Stomach smooth muscle (tissue), 2 donors: ENCODE results near the gene AVPR2.

ENCODE experiments used
- H3K27ac ChIP-seq: one replicate; pipeline ENCODE4 v1.7.0; 2013; ENCODE audit warnings: mild to moderate bottlenecking, low read length, inconsistent platforms
- H3K27me3 ChIP-seq, 2 donors: one replicate each; pipeline ENCODE4 v1.7.0; 2013; ENCODE audit warnings: low read length in 2 of 2; ENCODE audit not compliant: insufficient read depth in 2 of 2, control insufficient read depth in 1 of 2
- H3K36me3 ChIP-seq, 2 donors: one replicate each; pipeline ENCODE4 v1.7.0; 2013; ENCODE audit warnings: low read length in 2 of 2; ENCODE audit not compliant: control insufficient read depth in 2 of 2, insufficient read depth in 2 of 2
- H3K4me1 ChIP-seq: one replicate; pipeline ENCODE4 v1.7.0; 2013; ENCODE audit warnings: low read length; ENCODE audit not compliant: control insufficient read depth, insufficient read depth
- H3K4me3 ChIP-seq, 2 donors: one replicate each; pipeline ENCODE4 v1.7.0; 2013; ENCODE audit warnings: low read length in 2 of 2
- H3K9ac ChIP-seq, 2 donors: one replicate each; pipeline ENCODE4 v1.7.0; 2013; ENCODE audit warnings: low read length in 2 of 2, mild to moderate bottlenecking in 1 of 2
- H3K9me3 ChIP-seq, 2 donors: one replicate each; pipeline ENCODE4 v1.7.0; 2013; ENCODE audit warnings: low read length in 2 of 2; ENCODE audit not compliant: control insufficient read depth in 2 of 2
- donor health status: healthy.
- donor health status: Pancreatic carcinoma.

AVPR2 gene

DNA sequence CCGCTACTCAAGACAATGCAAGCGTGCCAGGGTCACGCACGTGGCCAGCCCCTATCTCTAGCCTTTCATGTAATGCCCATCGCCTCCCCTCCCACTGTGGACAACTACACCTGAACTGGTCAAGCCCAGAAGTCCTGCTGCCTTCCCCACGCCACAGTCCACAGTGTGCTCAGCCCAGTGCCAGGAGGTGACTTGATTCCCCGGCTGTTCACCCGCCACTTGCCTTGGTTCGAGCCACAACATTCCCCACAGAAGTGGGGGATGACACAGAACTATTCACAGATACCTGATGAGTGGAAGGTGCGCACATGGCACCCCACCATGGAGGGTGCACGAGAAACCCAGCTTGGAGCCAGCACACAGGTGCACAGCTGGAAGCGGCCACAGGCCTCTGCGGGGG is 14.8 kb downstream of the AVPR2 start:
- Histone ChIP-seq H3K36me3 (no peaks in the 10 kb centered on the region), H3K9me3 (no peaks in the 10 kb centered on the region), H3K4me1 (peaks cover 24% of the 10 kb centered on the region), H3K27ac (no peak overlapping the region), H3K4me3 (no peak overlapping the region), H3K27me3 (peaks cover 0 to 4% of the 10 kb centered on the region in 2 donors), H3K9ac (no peak overlapping the region)

DNA sequence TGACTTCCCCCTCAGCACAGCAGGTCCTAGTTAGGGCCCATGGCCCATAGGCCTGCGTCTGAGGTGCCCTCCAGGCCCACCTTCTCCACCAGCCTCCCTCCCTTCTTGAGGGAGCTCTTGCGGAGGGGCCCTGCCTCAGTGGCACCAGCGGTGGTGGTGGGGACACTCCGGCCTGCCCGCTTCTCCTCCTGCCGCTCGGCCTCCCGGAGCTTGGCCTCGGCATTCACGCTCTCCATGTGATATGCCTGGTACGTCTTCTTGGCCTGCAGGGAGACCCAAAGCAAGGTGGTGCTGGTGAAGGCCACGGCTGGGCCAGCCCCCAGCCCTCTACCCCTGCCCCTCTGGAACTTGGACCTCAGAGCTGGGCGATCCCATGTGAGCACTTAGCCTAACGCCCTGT is 16.1 kb downstream of the AVPR2 start:
- Histone ChIP-seq H3K9ac (no peak overlapping the region), H3K27ac (no peak overlapping the region), H3K4me3 (no peak overlapping the region), H3K36me3 (no peaks in the 10 kb centered on the region), H3K4me1 (peaks cover 28% of the 10 kb centered on the region), H3K27me3 (peaks cover 0 to 7% of the 10 kb centered on the region in 2 donors), H3K9me3 (no peaks in the 10 kb centered on the region)

DNA sequence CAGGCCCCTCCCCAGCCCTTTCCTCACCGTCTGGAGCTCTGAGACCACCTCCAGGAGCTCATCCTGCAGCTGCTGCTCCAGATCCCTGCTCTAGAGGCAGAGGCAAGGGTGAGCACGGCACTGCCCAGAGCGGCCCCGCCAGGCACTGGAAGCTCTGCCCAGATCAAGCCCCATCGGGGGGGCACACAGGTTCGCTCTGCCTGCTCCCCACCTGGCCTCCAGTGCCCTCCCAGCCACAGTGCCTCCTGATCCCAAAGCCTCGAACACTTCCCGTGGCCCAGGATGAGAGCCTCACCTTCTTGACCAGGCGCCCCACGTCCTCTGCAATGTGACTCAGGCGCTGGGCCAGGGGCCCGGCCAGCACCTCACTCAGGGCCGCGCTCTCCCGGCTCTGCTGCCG is 16.6 kb downstream of the AVPR2 start:
- H3K27ac ChIP-seq: no peak overlapping the region
- no peak overlapping the region for H3K4me3 ChIP-seq
- H3K27me3 ChIP-seq: peaks cover 0 to 8% of the 10 kb centered on the region in 2 donors
- H3K4me1 ChIP-seq: peaks cover 32% of the 10 kb centered on the region
- H3K9me3 ChIP-seq: no peaks in the 10 kb centered on the region
- no peaks in the 10 kb centered on the region for H3K36me3 ChIP-seq
- H3K9ac ChIP-seq: no peak overlapping the region

DNA sequence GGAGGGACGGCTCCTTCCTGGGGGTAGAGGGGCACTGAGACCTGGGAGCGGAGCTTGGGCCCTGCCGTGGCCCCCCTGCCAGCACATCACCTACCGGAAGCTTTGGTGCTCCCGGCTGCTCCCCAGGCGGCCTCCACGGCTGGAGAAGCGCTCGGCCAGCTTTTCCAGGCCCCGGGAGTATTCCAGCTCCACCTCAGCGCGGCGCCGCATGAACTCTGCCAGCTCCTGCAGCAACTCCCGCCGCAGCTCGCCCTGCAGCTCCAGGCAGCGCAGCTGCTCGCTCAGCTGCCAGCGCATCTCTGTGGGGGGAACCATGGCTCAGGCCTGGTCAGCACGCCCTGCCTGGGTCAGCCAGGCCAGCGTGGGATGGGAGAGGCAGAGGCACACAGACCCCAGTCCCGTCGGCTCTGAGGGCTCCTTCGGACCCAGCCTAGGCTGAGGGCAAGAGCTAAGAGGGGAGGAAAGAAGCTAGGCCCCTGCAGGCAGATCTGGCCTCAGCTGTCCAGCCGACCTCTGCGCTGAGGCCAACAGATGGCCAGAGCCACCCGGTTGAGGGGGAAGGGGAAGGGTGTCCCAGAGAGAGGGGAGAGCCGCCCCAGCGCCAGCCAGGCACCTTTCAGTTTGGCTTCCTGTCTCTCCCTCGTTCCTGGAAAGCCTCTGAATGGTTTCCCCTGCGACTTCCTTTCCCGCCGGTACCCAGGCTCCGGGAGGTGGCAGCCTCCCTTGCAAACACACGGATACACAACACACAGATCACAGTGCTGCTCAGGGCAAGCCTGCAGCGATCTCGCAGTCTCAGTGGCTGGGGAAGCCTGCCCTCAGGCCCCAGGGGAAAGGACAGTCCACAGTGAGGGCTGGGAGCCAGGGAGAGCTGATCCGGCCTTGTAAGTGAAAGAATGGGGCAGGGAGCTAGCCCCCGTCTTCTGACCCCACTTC is 17.3 kb downstream of the AVPR2 start:
- H3K36me3 ChIP-seq: no peaks in the 10 kb centered on the region
- peaks cover 0 to 8% of the 10 kb centered on the region in 2 donors for H3K27me3 ChIP-seq
- peaks cover 38% of the 10 kb centered on the region for H3K4me1 ChIP-seq
- no peak overlapping the region for H3K27ac ChIP-seq
- no peaks in the 10 kb centered on the region for H3K9me3 ChIP-seq
- H3K9ac ChIP-seq: no peak overlapping the region
- H3K4me3 ChIP-seq: no peak overlapping the region

DNA sequence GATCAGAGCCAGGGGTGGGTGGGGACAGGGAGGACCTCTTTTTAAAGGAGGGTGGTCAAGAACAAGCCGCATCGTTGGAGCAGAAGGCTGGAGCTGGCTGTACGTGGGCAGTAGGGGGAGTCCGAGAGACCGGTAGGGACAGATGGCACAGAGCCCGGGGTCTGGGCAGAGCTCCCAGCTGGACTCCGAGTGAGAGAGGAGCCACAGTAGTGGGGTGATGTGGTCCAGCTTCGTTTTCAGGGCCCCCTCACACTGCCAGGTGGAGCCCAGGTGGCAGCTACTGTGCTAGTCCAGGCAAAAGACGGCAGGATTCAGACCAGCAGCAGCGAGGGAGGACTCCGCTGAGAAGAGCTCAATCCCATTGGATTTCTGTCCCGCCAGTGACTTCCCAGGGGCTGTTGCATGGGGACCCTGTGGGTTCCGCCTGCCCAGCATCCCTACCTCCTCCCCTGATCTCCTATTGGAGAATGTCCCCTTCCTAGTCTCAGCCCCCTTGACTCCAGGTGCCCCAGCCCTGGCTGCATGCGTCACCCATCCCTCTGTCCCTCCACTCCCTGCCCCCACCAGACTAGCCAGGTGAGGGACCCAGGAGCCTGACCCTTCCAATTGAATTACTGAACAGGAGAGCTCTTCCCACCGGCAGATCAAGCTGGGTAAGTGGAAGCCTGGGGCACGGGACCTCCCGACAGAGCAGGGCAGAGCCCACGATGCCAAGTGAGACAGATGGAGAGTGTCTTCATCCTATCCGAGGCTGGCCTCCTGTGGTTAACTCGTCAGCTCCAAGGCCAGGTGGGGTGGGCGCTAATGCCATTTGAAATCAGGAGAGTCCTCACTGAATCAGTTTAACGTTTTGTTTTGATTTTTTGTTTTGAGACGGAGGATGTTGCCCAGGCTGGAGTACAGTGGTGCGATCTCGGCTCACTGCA is 18.7 kb downstream of the AVPR2 start:
- no peak overlapping the region for H3K27ac ChIP-seq
- H3K9ac ChIP-seq: no peak overlapping the region
- no peaks in the 10 kb centered on the region for H3K36me3 ChIP-seq
- H3K9me3 ChIP-seq: no peaks in the 10 kb centered on the region
- H3K27me3 ChIP-seq: peaks cover 0 to 8% of the 10 kb centered on the region in 2 donors
- peaks cover 49% of the 10 kb centered on the region for H3K4me1 ChIP-seq
- H3K4me3 ChIP-seq: no peak overlapping the region

DNA sequence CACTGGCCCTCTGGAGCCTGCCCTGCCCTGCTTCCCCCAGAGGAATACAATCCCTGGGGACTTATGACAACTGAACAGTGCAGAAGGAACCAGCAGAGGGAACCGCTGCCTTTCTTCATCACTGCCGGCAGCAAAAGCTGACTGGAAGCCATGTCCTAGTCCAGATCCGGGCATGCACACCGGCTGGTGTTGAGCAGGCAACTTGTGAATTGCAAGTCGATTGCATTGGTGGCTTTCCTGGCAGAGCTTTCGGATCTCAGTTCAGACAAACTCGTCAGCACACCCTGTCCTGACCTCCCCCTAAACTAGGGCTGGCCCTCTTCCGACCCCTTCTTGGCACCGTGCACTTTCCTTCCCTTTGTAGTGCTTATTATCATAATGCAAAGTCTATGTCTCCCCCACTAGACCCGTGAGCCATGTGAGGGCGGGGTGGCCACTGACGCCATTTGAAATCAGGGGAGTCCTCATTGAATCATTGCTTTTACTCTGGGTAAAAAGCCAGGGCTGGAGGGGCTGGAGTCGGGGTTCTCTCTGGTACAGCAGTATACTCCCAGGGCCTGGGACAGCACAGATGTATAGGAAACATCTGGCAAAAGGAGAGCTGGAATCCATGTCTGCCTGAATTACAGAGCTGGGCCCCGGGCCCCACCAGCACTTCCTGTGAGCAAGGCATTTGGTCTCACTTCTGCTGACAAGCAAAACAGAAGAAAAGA is 19.8 kb downstream of the AVPR2 start:
- no peak overlapping the region for H3K27ac ChIP-seq
- no peak overlapping the region for H3K4me3 ChIP-seq
- peaks cover 0 to under 1% of the 10 kb centered on the region in 2 donors for H3K36me3 ChIP-seq
- H3K27me3 ChIP-seq: peaks cover 0 to 8% of the 10 kb centered on the region in 2 donors
- no peaks in the 10 kb centered on the region for H3K9me3 ChIP-seq
- no peak overlapping the region for H3K9ac ChIP-seq
- H3K4me1 ChIP-seq: peaks cover 53% of the 10 kb centered on the region

DNA sequence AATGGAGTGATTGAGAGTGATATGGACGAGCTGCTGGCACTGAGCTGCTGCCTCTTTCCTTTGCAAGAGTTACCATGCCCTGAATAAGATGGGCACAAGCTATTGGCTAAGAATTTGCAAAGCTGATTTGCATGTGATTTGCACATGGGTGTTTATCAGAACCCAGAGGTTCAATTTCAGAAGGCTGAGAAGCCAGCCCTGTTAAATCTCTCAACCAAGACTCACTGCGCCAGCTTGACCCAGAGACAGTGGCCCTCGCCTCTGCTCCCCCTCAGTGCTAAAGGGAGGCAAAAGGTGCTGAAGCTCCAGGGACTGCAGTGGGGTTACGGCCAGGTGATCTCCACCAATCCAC is 20.9 kb downstream of the AVPR2 start:
- peak overlapping the region in 1 of 2 donors; percentile 54 for H3K4me3 ChIP-seq

DNA sequence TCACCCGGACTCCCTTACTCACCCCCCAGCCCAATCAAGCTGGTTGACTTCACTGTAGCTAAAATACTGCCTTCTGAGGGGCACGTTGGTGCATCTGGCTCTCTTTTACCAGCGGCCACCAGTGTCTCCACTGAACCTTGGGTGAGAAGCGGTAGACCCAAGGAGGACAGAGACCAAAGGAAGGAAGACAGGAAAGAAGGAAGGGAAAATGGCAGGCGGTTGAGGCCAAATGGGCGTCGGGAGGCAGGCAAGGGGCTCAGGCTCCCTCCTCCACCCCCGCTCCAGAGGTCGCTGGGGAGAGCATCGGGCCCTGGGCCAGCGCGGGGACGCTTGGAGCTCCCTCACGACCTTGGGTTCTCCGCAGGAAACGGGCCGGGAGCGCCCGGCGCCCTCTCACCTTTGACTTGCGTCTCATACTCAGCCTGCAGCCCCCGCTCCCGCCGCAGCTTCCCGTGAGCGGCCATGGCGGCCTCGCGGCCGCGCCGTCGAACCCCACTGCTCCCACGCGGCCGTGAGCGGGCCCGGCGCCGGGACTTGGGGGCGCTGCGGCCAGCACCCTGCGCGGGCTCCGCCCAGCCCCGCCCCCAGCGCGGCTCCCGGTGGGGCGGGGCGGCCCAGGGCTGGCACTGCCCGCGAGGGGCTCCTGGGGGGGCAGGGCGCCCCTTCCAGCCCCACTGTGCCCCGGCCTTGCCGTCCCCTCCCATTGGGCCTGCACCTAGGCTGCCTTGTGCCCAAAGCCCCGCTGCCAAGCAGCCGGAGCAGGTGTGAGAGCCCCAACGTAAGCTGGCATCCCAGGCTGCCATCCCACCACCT is 21.5 kb downstream of the AVPR2 start, which contains the start of gene ARHGAP4:
ARHGAP4 (minus strand) TSS at position 526 of the 813 bp plus-strand sequence; CDS start at position 464, 62 bp downstream.
- H3K27me3 ChIP-seq: peaks cover 0 to 6% of the 10 kb centered on the region in 2 donors
- H3K4me1 ChIP-seq: peaks cover 58% of the 10 kb centered on the region

More for the DNA sequence above, 20.9 kb downstream of the AVPR2 start:
- Histone ChIP-seq H3K27ac (peak overlapping the region; percentile 2), H3K9ac (no peak overlapping the region), H3K36me3 (peaks cover 0 to 3% of the 10 kb centered on the region in 2 donors), H3K27me3 (peaks cover 0 to 6% of the 10 kb centered on the region in 2 donors), H3K9me3 (no peaks in the 10 kb centered on the region), H3K4me1 (peaks cover 59% of the 10 kb centered on the region)

DNA sequence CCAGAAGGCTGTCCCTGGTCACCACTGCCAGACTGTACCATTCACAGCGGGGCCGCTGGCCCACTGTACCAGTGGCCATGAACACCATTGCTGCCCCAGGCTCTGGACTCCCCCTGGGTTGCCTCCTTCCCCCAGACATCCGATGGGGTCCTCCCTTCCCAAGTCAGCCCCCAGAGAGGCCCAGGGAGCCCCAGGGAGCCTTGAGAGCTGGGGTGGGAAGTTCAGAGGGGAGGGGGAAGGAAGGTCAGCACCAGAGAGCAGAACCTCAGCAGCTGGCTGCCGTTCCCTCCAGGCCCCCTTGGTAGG is 22.0 kb downstream of the AVPR2 start:
- Histone ChIP-seq H3K9me3 (no peaks in the 10 kb centered on the region), H3K4me1 (peaks cover 54% of the 10 kb centered on the region), H3K36me3 (peaks cover 4 to 8% of the 10 kb centered on the region in 2 donors), H3K27me3 (peaks cover 0 to 7% of the 10 kb centered on the region in 2 donors), H3K27ac (peak overlapping the region; percentile 95), H3K9ac (peak overlapping the region in 1 of 2 donors; percentile 29), H3K4me3 (peak overlapping the region in 1 of 2 donors; percentile 79)

More for the DNA sequence above, 21.5 kb downstream of the AVPR2 start, which contains the start of gene ARHGAP4:
- H3K9ac ChIP-seq: peak within 1 kb of the TSS; percentile 29 to 87
- peak within 1 kb of the TSS in 1 of 2 donors; percentile 79 for H3K4me3 ChIP-seq
- H3K27ac ChIP-seq: peak within 1 kb of the TSS; percentile 95
- H3K36me3 ChIP-seq: peaks cover 0 to 3% of the 10 kb centered on the region in 2 donors
- H3K9me3 ChIP-seq: no peaks in the 10 kb centered on the region
